Endothelial cell of umbilical vein (primary cell): Measurements from ENCODE around the gene MAGI3. TPM values are rescaled to one million over a fixed set of nuclear protein-coding genes. Genes with fewer than 3 reads are reported as not detected.

Experiments
- BruUV-seq: library from RNA; stranded (reverse); fragments of 400-500 nt; replicated peaks from 2 replicates; lab custom pipeline; 2021; lab: Mats Ljungman, UMichigan
- CTCF ChIA-PET: fragments of 300-600, 350-600 bp; sonication (Branson Sonifier 250); formaldehyde crosslinking; loops from one replicate; lab custom pipeline; 2021; ENCODE audit warnings: antibody characterized with exemption, inconsistent platforms; lab: Charles Lee
- POLR2A ChIA-PET: fragments of 300-600, 350-600 bp; sonication (Branson Sonifier 250); formaldehyde crosslinking; loops from one replicate; lab custom pipeline; 2021; ENCODE audit warnings: antibody characterized with exemption, inconsistent platforms; lab: Charles Lee
- DNase-seq: peaks from one replicate; pipeline ENCODE4 v3.0.0-alpha.2; 2011; ENCODE audit warnings: low read depth, low spot score
- FAIRE-seq: peaks from 2 replicates; lab custom pipeline; 2011; peaks lifted over from hg19 to GRCh38; lab: Jason Lieb, UNC
- H2AFZ ChIP-seq: 2 replicates; pipeline ENCODE4 v1.6.0; 2012; ENCODE audit warnings: low read depth, low read length, control low read depth, inconsistent platforms
- H3K27ac ChIP-seq: 2 replicates; pipeline ENCODE4 v1.5.1; 2011; ENCODE audit warnings: low read depth, mild to moderate bottlenecking, control low read depth, low read length, moderate library complexity; ENCODE audit not compliant: insufficient read depth
- H3K27me3 ChIP-seq, 2 experiments: 2 replicates each; pipeline versions ENCODE4 v1.6.0 to v1.6.1; 2011; ENCODE audit warnings: low read length in 2 of 2, mixed read lengths in 1 of 2; ENCODE audit not compliant: control insufficient read depth in 2 of 2, insufficient read depth in 2 of 2
- H3K36me3 ChIP-seq, 2 experiments: 2 replicates in 1 of 2; 3 replicates in 1 of 2; pipeline ENCODE4 v1.5.1; 2011; ENCODE audit warnings: low read length in 2 of 2, mild to moderate bottlenecking in 1 of 2, moderate library complexity in 1 of 2; ENCODE audit not compliant: control insufficient read depth in 2 of 2, insufficient read depth in 2 of 2; ENCODE audit errors: extremely low read depth in 1 of 2
- H3K4me1 ChIP-seq: 3 replicates; pipeline ENCODE4 v1.5.1; 2011; ENCODE audit warnings: mild to moderate bottlenecking, low read length; ENCODE audit not compliant: control insufficient read depth, insufficient read depth; ENCODE audit errors: extremely low read depth
- H3K4me2 ChIP-seq: 2 replicates; pipeline ENCODE4 v1.6.1; 2011; ENCODE audit warnings: low read length, control low read depth, mixed read lengths; ENCODE audit not compliant: insufficient read depth
- H3K4me3 ChIP-seq, 3 experiments: fragments of 200-600 bp in 1 of 3; sonication (generic), shearing (Covaris generic) in 1 of 3; replicated peaks in 1 of 3; 2 replicates each; pipeline ENCODE4 v1.5.1; 2011 to 2016; ENCODE audit warnings: control low read depth in 3 of 3, low read length in 3 of 3, mild to moderate bottlenecking in 2 of 3, inconsistent platforms in 1 of 3, low read depth in 1 of 3, moderate library complexity in 1 of 3; ENCODE audit not compliant: insufficient read depth in 1 of 3
- H3K79me2 ChIP-seq: 2 replicates; pipeline ENCODE4 v1.6.0; 2012; ENCODE audit warnings: low read length, inconsistent platforms; ENCODE audit not compliant: control insufficient read depth, insufficient read depth
- H3K9ac ChIP-seq: replicated peaks from 2 replicates; pipeline ENCODE3; 2011; ENCODE audit warnings: low read length, control low read depth; ENCODE audit not compliant: insufficient read depth; ENCODE audit errors: extremely low read depth
- H3K9me1 ChIP-seq: replicated peaks from 3 replicates; pipeline ENCODE4 v1.6.0; 2011; ENCODE audit warnings: mild to moderate bottlenecking, low read length; ENCODE audit not compliant: control insufficient read depth, insufficient read depth; ENCODE audit errors: extremely low read depth
- H3K9me3 ChIP-seq: replicated peaks from 2 replicates; pipeline ENCODE4 v1.5.1; 2012; ENCODE audit warnings: low read length, inconsistent platforms; ENCODE audit not compliant: control insufficient read depth, insufficient read depth
- H4K20me1 ChIP-seq: replicated peaks from 2 replicates; pipeline ENCODE3; 2011; ENCODE audit warnings: mild to moderate bottlenecking, low read length; ENCODE audit not compliant: control insufficient read depth, insufficient read depth; ENCODE audit errors: extremely low read depth
- CTCF ChIP-seq, 2 donors: IDR thresholded peaks; 1 replicate in 1 of 2; 2 replicates in 1 of 2; pipeline ENCODE4 v1.5.1; 2011; ENCODE audit warnings: low read length in 2 of 2, mild to moderate bottlenecking in 2 of 2, moderate library complexity in 2 of 2, control low read depth in 1 of 2, inconsistent platforms in 1 of 2, low read depth in 1 of 2; ENCODE audit not compliant: insufficient read depth in 1 of 2; ENCODE audit errors: extremely low read depth in 1 of 2
- EZH2 ChIP-seq: IDR thresholded peaks from 2 replicates; pipeline ENCODE4 v1.6.1; 2012; ENCODE audit warnings: borderline replicate concordance, low read depth, mild to moderate bottlenecking, moderate library complexity, low read length, inconsistent platforms; ENCODE audit not compliant: severe bottlenecking
- FOS ChIP-seq: IDR thresholded peaks from 2 replicates; pipeline ENCODE4 v1.6.1; 2011; ENCODE audit warnings: mild to moderate bottlenecking, low read length, moderate library complexity, borderline replicate concordance; ENCODE audit not compliant: insufficient read depth
- GATA2 ChIP-seq: IDR thresholded peaks from 2 replicates; pipeline ENCODE4 v1.7.0; 2011; ENCODE audit warnings: low read depth, mild to moderate bottlenecking, moderate library complexity, mixed read lengths, low read length; ENCODE audit not compliant: insufficient read length, insufficient read depth
- JUN ChIP-seq: IDR thresholded peaks from 2 replicates; pipeline ENCODE4 v1.6.1; 2011; ENCODE audit warnings: borderline replicate concordance, low read depth; ENCODE audit not compliant: insufficient read length, insufficient read depth
- MYC ChIP-seq: IDR thresholded peaks from one replicate; pipeline ENCODE4 v1.6.1; 2011; ENCODE audit warnings: mild to moderate bottlenecking, low read depth, low read length
- POLR2A ChIP-seq: IDR thresholded peaks from 2 replicates; pipeline ENCODE4 v1.6.1; 2012; ENCODE audit warnings: low read depth, mild to moderate bottlenecking, control low read depth, low read length
- POLR2AphosphoS5 ChIP-seq: IDR thresholded peaks from 2 replicates; pipeline ENCODE4 v1.6.1; 2012; ENCODE audit warnings: low read depth, mild to moderate bottlenecking, control low read depth, low read length, moderate library complexity; ENCODE audit not compliant: insufficient read depth
- dilution Hi-C: fragments of 300-500 bp; cut with MboI; formaldehyde crosslinking; loops from one replicate; pipeline ENCODE4 v1.15.0; 2019; ENCODE audit warnings: low sequenced_read_pairs; ENCODE audit not compliant: extremely low pct_ligation_motif_present
- intact Hi-C: fragments of 100-400 bp; cut with micrococcal nuclease; formaldehyde crosslinking; loops from one replicate; pipeline ENCODE4 v1.10.0; 2022
- polyA plus RNA-seq, 4 experiments: library from polyadenylated mRNA; depleted of rRNA in 3 of 4; stranded (reverse) in 3 of 4; unstranded in 1 of 4; fragments of >200 nt; gene quantifications; 2 replicates each; pipeline versions ENCODE4 v1.2.1 to v1.2.3, GENCODE V29; 2011 to 2012; ENCODE audit warnings: missing spikeins in 1 of 4
- total RNA-seq: library from RNA; stranded (reverse); gene quantifications from 2 replicates; pipeline ENCODE4 v1.2.3, GENCODE V29; 2021
- TF ChIP-seq, protein P1 (sequence below): IDR thresholded peaks from 2 replicates; pipeline ENCODE4 v1.6.1; 2011; ENCODE audit not compliant: insufficient read depth, insufficient read length

MAGI3 gene
- total and polyA plus RNA-seq, 2 donors (not counting 3 experiments of a cell fraction or from before 2014, with no cell fraction given) = 2.8 to 16.1 TPM

GRCh38 chr1:113442131-113442530, 51.8 kb downstream of the MAGI3 start:
- BruUV-seq = no TSS peak
- H3K27ac ChIP-seq = no peak overlapping the region
- intact Hi-C loops = no loop called here

More at GRCh38 chr1:113442131-113442530, 51.8 kb downstream of the MAGI3 start:
- DNase-seq (no peak), FAIRE-seq (no peak)
- Histone ChIP-seq H3K9ac (no peak overlapping the region), H3K4me1 (peaks cover under 1% of the 10 kb centered on the region), H4K20me1 (peaks cover 3% of the 10 kb centered on the region), H3K79me2 (peaks cover 3% of the 10 kb centered on the region), H2AFZ (no peak overlapping the region), H3K4me2 (no peak overlapping the region), H3K9me1 (no peaks in the 10 kb centered on the region), H3K27me3 (no peaks in the 10 kb centered on the region), H3K36me3 (no peaks in the 10 kb centered on the region), H3K9me3 (no peaks in the 10 kb centered on the region), H3K4me3 (no peak overlapping the region)
- dilution Hi-C loops = no loop called here
- ChIA-PET POLR2A (no interaction called here), CTCF (no interaction called here)
- TF ChIP-seq, protein P1, sequence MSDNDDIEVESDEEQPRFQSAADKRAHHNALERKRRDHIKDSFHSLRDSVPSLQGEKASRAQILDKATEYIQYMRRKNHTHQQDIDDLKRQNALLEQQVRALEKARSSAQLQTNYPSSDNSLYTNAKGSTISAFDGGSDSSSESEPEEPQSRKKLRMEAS = no peak
- TF ChIP-seq JUN (no peak), FOS (no peak), MYC (no peak), POLR2AphosphoS5 (no peak), GATA2 (no peak), CTCF (IDR thresholded peaks at IDR 0.05; ENCODE audit: extremely low read depth in 1 of 2, insufficient read depth in 1 of 2, low read depth in 1 of 2, low read length in 2 of 2) (no peak), EZH2 (no peak), POLR2A (no peak)
